SK-N-SH treated with all-trans-retinoic acid at 6 μM for 48 hours (cell line): Measurements from ENCODE around the gene SLC5A4.

Experiments
- ATAC-seq: fragments of 200-7000 bp; cut with Tn5 transposase; 3 replicates; pipeline ENCODE4 v1.9.1; 2020; ENCODE audit warnings: mild to moderate bottlenecking, moderate library complexity
- BACH2 ChIP-seq: fragments of 250-450 bp; sonication (Bioruptor Pico); IDR thresholded peaks from 2 replicates; pipeline ENCODE4 v1.9.0; 2021; ENCODE audit warnings: mild to moderate bottlenecking, borderline replicate concordance
- CSDC2 ChIP-seq: fragments of 250-450 bp; sonication (Bioruptor Pico); IDR thresholded peaks from 2 replicates; pipeline ENCODE4 v1.5.0; 2020; ENCODE audit warnings: mild to moderate bottlenecking, moderate library complexity
- CSRNP3 ChIP-seq: fragments of 250-450 bp; sonication (Bioruptor Pico); IDR thresholded peaks from 2 replicates; pipeline ENCODE4 v1.5.1; 2021; ENCODE audit warnings: mild to moderate bottlenecking, moderate library complexity
- ESRRG ChIP-seq: fragments of 250-450 bp; sonication (Bioruptor Pico); IDR thresholded peaks from 2 replicates; pipeline ENCODE4 v1.6.1; 2021; ENCODE audit warnings: mild to moderate bottlenecking
- GLIS3 ChIP-seq: fragments of 250-450 bp; sonication (Bioruptor Pico); IDR thresholded peaks from 2 replicates; pipeline ENCODE4 v1.5.0; 2020; ENCODE audit warnings: mild to moderate bottlenecking, moderate library complexity
- ISL1 ChIP-seq: fragments of 250-450 bp; sonication (Bioruptor Pico); IDR thresholded peaks from 2 replicates; pipeline ENCODE4 v2.1.2; 2022; ENCODE audit warnings: mild to moderate bottlenecking, moderate library complexity
- OSR1 ChIP-seq: fragments of 250-450 bp; sonication (Bioruptor Pico); IDR thresholded peaks from 2 replicates; pipeline ENCODE4 v1.8.0; 2022; ENCODE audit warnings: moderate library complexity, mild to moderate bottlenecking, inconsistent platforms
- POU6F1 ChIP-seq: fragments of 250-450 bp; sonication (Bioruptor Pico); IDR thresholded peaks from 2 replicates; pipeline ENCODE4 v1.8.0; 2021; ENCODE audit warnings: low read depth, mild to moderate bottlenecking, moderate library complexity, borderline replicate concordance
- PPARA ChIP-seq: fragments of 250-450 bp; sonication (Bioruptor Pico); IDR thresholded peaks from 2 replicates; pipeline ENCODE4 v1.5.0; 2020; ENCODE audit warnings: mild to moderate bottlenecking, borderline replicate concordance
- RARB ChIP-seq: fragments of 250-450 bp; sonication (Bioruptor Pico); IDR thresholded peaks from 2 replicates; pipeline ENCODE4 v1.8.0; 2021; ENCODE audit warnings: mild to moderate bottlenecking, moderate library complexity
- SNAI2 ChIP-seq: fragments of 250-450 bp; sonication (Bioruptor Pico); IDR thresholded peaks from 2 replicates; pipeline ENCODE4 v1.5.0; 2020; ENCODE audit warnings: mild to moderate bottlenecking, moderate library complexity
- TCF4 ChIP-seq: fragments of 250-450 bp; sonication (Bioruptor Pico); IDR thresholded peaks from 2 replicates; pipeline ENCODE4 v1.8.0; 2021; ENCODE audit warnings: mild to moderate bottlenecking, moderate library complexity, borderline replicate concordance
- TOX ChIP-seq: fragments of 250-450 bp; sonication (Bioruptor Pico); IDR thresholded peaks from 2 replicates; pipeline ENCODE4 v1.8.0; 2021; ENCODE audit warnings: mild to moderate bottlenecking, moderate library complexity, borderline replicate concordance
- ZC3H10 ChIP-seq: fragments of 250-450 bp; sonication (Bioruptor Pico); IDR thresholded peaks from 2 replicates; pipeline ENCODE4 v1.5.1; 2021; ENCODE audit warnings: mild to moderate bottlenecking, moderate library complexity
- ZFP3 ChIP-seq: fragments of 250-450 bp; sonication (Bioruptor Pico); IDR thresholded peaks from 2 replicates; pipeline ENCODE4 v1.5.0; 2020; ENCODE audit warnings: mild to moderate bottlenecking, moderate library complexity
- ZFP30 ChIP-seq: fragments of 450-650 bp; formaldehyde crosslinking; IDR thresholded peaks from 2 replicates; pipeline ENCODE4 v1.5.0; 2022; ENCODE audit warnings: mild to moderate bottlenecking, moderate library complexity
- ZNF565 ChIP-seq: fragments of 450-650 bp; formaldehyde crosslinking; conservative IDR thresholded peaks from 2 replicates; pipeline ENCODE4 v1.5.0; 2020; ENCODE audit warnings: low read depth, mild to moderate bottlenecking, moderate library complexity
- ZNF70 ChIP-seq: fragments of 450-650 bp; formaldehyde crosslinking; IDR thresholded peaks from 2 replicates; pipeline ENCODE4 v1.5.0; 2020; ENCODE audit warnings: mild to moderate bottlenecking, moderate library complexity
- ZNF8 ChIP-seq: fragments of 450-650 bp; formaldehyde crosslinking; IDR thresholded peaks from 2 replicates; pipeline ENCODE4 v1.5.0; 2020; ENCODE audit warnings: mild to moderate bottlenecking, moderate library complexity
- TF ChIP-seq, protein P1 (sequence below): fragments of 250-450 bp; sonication (Bioruptor Pico); IDR thresholded peaks from 2 replicates; pipeline ENCODE4 v1.5.0; 2020; ENCODE audit warnings: mild to moderate bottlenecking, moderate library complexity
- TF ChIP-seq, protein P2 (sequence below): fragments of 250-450 bp; sonication (Bioruptor Pico); IDR thresholded peaks from 2 replicates; pipeline ENCODE4 v1.8.0; 2020; ENCODE audit warnings: mild to moderate bottlenecking, moderate library complexity, borderline replicate concordance

Gene SLC5A4

GRCh38 chr22:32218470-32218869, 36.7 kb downstream of the SLC5A4 start:
- no peak for TF ChIP-seq CSRNP3 (CRISPR knock-in tag)
- TF ChIP-seq ZNF8 (CRISPR knock-in tag): no peak
- TF ChIP-seq SNAI2: no peak
- TF ChIP-seq BACH2 (CRISPR knock-in tag): no peak
- TF ChIP-seq TOX (CRISPR knock-in tag): no peak
- TF ChIP-seq CSDC2: no peak
- no peak for TF ChIP-seq ZNF565 (CRISPR knock-in tag)
- no peak for TF ChIP-seq ZFP30
- no peak for TF ChIP-seq ZC3H10 (CRISPR knock-in tag)
- ATAC-seq: no peak

GRCh38 chr22:32217465-32217864, 37.7 kb downstream of the SLC5A4 start:
- TF ChIP-seq ZNF8 (CRISPR knock-in tag): no peak
- no peak for TF ChIP-seq ZFP30
- TF ChIP-seq ESRRG (CRISPR knock-in tag): no peak

DNA sequence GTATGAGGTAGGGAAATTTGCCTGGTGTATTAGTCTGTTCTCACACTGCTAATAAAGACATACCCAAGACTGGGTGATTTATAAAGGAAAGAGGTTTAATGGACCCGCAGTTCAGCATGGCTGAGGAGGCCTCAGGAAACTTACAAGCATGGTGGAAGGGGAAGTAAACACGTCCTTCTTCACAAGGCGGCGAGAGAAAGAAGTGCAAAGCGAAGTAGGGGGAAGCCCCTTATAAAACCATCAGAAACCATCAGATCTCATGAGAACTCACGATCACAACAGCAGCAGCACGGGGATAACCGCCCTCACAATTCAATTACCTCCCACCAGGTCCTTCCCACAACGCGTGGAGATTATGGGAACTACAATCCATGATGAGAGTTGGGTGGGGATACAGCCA, 38.2 kb downstream of the SLC5A4 start:
- ATAC-seq: no peak
- no peak for TF ChIP-seq CSRNP3 (CRISPR knock-in tag)
- no peak for TF ChIP-seq ZNF565 (CRISPR knock-in tag)
- TF ChIP-seq TCF4 (CRISPR knock-in tag): no peak
- no peak for TF ChIP-seq CSDC2
- no peak for TF ChIP-seq BACH2 (CRISPR knock-in tag)
- TF ChIP-seq GLIS3 (CRISPR knock-in tag): no peak
- TF ChIP-seq PPARA (CRISPR knock-in tag): no peak
- TF ChIP-seq OSR1 (CRISPR knock-in tag): no peak
- no peak for TF ChIP-seq ESRRG (CRISPR knock-in tag)
- no peak for TF ChIP-seq ZC3H10 (CRISPR knock-in tag)
- no peak for TF ChIP-seq ZFP3 (CRISPR knock-in tag)
- no peak for TF ChIP-seq ZNF70
- TF ChIP-seq RARB (CRISPR knock-in tag): no peak

More at GRCh38 chr22:32217465-32217864, 37.7 kb downstream of the SLC5A4 start:
- ATAC-seq: no peak

DNA sequence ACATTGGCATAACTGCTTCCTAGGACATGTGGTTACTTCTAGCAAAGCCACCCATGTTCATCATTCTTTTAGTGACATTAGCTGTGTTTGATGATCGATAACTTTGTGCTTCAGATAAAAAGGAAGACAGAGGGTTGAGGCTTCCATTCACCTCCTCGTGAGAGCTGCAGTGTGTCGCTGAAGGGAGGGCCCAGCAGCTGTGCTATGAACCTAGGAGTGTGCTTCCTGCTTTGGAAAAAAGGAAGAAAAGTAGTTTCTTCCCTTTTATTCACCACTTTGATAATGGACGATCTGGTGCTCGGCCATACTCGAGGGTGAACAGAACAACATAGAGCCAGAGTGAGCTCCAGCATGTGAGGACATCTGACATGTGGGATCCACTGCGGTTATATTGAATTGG, 44.1 kb downstream of the SLC5A4 start:
- TF ChIP-seq, protein P1, sequence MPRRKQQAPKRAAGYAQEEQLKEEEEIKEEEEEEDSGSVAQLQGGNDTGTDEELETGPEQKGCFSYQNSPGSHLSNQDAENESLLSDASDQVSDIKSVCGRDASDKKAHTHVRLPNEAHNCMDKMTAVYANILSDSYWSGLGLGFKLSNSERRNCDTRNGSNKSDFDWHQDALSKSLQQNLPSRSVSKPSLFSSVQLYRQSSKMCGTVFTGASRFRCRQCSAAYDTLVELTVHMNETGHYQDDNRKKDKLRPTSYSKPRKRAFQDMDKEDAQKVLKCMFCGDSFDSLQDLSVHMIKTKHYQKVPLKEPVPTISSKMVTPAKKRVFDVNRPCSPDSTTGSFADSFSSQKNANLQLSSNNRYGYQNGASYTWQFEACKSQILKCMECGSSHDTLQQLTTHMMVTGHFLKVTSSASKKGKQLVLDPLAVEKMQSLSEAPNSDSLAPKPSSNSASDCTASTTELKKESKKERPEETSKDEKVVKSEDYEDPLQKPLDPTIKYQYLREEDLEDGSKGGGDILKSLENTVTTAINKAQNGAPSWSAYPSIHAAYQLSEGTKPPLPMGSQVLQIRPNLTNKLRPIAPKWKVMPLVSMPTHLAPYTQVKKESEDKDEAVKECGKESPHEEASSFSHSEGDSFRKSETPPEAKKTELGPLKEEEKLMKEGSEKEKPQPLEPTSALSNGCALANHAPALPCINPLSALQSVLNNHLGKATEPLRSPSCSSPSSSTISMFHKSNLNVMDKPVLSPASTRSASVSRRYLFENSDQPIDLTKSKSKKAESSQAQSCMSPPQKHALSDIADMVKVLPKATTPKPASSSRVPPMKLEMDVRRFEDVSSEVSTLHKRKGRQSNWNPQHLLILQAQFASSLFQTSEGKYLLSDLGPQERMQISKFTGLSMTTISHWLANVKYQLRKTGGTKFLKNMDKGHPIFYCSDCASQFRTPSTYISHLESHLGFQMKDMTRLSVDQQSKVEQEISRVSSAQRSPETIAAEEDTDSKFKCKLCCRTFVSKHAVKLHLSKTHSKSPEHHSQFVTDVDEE: no peak
- TF ChIP-seq ZNF70 (no peak), ISL1 (CRISPR knock-in tag) (no peak), CSDC2 (no peak), RARB (CRISPR knock-in tag) (no peak), POU6F1 (no peak), ZNF8 (CRISPR knock-in tag) (no peak), CSRNP3 (CRISPR knock-in tag) (no peak), ZFP3 (CRISPR knock-in tag) (no peak), ZFP30 (no peak)
- TF ChIP-seq, protein P2, sequence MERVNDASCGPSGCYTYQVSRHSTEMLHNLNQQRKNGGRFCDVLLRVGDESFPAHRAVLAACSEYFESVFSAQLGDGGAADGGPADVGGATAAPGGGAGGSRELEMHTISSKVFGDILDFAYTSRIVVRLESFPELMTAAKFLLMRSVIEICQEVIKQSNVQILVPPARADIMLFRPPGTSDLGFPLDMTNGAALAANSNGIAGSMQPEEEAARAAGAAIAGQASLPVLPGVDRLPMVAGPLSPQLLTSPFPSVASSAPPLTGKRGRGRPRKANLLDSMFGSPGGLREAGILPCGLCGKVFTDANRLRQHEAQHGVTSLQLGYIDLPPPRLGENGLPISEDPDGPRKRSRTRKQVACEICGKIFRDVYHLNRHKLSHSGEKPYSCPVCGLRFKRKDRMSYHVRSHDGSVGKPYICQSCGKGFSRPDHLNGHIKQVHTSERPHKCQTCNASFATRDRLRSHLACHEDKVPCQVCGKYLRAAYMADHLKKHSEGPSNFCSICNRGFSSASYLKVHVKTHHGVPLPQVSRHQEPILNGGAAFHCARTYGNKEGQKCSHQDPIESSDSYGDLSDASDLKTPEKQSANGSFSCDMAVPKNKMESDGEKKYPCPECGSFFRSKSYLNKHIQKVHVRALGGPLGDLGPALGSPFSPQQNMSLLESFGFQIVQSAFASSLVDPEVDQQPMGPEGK (CRISPR knock-in tag): no peak
- ATAC-seq: no peak
